Breast epithelium (tissue), 3 donors: ENCODE measurements around the gene LSM14B.

Experiments used
- CTCF ChIP-seq, 3 donors: fragments of 450-650 bp; IDR thresholded peaks; one replicate each; pipeline ENCODE4 v1.5.1; 2016 to 2017; ENCODE audit warnings: antibody characterized with exemption in 3 of 3, mild to moderate bottlenecking in 3 of 3, moderate library complexity in 3 of 3
- POLR2A ChIP-seq: fragments of 450-650 bp; IDR thresholded peaks from one replicate; pipeline ENCODE4 v1.6.1; 2016; ENCODE audit warnings: antibody characterized with exemption, mild to moderate bottlenecking, moderate library complexity
- POLR2AphosphoS5 ChIP-seq, 3 donors: sonication (generic); formaldehyde crosslinking; IDR thresholded peaks; one replicate each; pipeline ENCODE4 v1.6.1; 2017; ENCODE audit warnings: antibody characterized with exemption in 3 of 3

GRCh38 chr20:62182469-62183425 is 60.5 kb downstream of the LSM14B start, which contains the start of gene MTG2:
- TF ChIP-seq CTCF (IDR thresholded peaks at IDR 0.05) (peak in 1 of 3 donors; percentile 29), POLR2AphosphoS5 (IDR thresholded peaks at IDR 0.05) (peak; percentile 86 to 92 (median 91)), POLR2A (peak; percentile 63)
